GM12878 (cell line): ENCODE data around the gene LMAN2. TPM values are rescaled to one million over a fixed set of nuclear protein-coding genes. Genes with fewer than 3 reads are reported as not detected.
A peak's percentile ranks its signal among the peaks of the same experiment; 100 is the strongest.

Source experiments
- ETV6 ChIP-seq, 2 experiments: fragments of 450-650 bp in 1 of 2; IDR thresholded peaks in 1 of 2; conservative IDR thresholded peaks in 1 of 2; 2 replicates each; pipeline ENCODE4 v1.6.1; 2014; ENCODE audit warnings: antibody characterized with exemption in 1 of 2, borderline replicate concordance in 1 of 2, low read depth in 1 of 2, mild to moderate bottlenecking in 1 of 2, moderate library complexity in 1 of 2
- IKZF1 ChIP-seq: fragments of 450-650 bp; conservative IDR thresholded peaks from 2 replicates; pipeline ENCODE4 v1.6.1; 2017; ENCODE audit warnings: antibody characterized with exemption, mild to moderate bottlenecking
- NFXL1 ChIP-seq: fragments of 450-650 bp; IDR thresholded peaks from 2 replicates; pipeline ENCODE4 v1.6.1; 2017; ENCODE audit warnings: antibody characterized with exemption, mild to moderate bottlenecking, borderline replicate concordance
- RUNX3 ChIP-seq: IDR thresholded peaks from 2 replicates; pipeline ENCODE4 v1.6.1; 2012; ENCODE audit warnings: low read length, inconsistent platforms
- YBX1 ChIP-seq: fragments of 450-650 bp; IDR thresholded peaks from 2 replicates; pipeline ENCODE4 v1.6.1; 2016; ENCODE audit warnings: antibody characterized with exemption
- polyA plus RNA-seq, 11 experiments: library from polyadenylated mRNA; depleted of rRNA in 4 of 11; unstranded in 6 of 11; stranded (reverse) in 5 of 11; fragments of >200 nt; fragmentation: Nextera tagmentation in 4 of 11; fragmentation: Illumina TruSeq in 1 of 11; extraction: Ambion mirVana in 4 of 11; extraction: Trizol in 1 of 11; gene quantifications; 1 replicate in 1 of 11; 2 replicates in 10 of 11; pipeline versions ENCODE4 v1.2.1 to v1.2.3, GENCODE V29; 2011 to 2016; ENCODE audit warnings: inconsistent platforms in 2 of 11, missing spikeins in 2 of 11, low read depth in 1 of 11
- total RNA-seq, 4 experiments: library from RNA; depleted of rRNA in 3 of 4; stranded (reverse); fragments of >200 nt in 3 of 4; fragmentation: Illumina TruSeq in 1 of 4; extraction: Trizol in 1 of 4; gene quantifications; 2 replicates each; pipeline versions ENCODE4 v1.2.1 to v1.2.3, GENCODE V29; 2013 to 2021
- TF ChIP-seq, protein P1 (sequence below): IDR thresholded peaks from 2 replicates; pipeline ENCODE4 v1.6.1; 2012; ENCODE audit warnings: low read length, inconsistent platforms
- TF ChIP-seq, protein P2 (sequence below): fragments of 450-650 bp; IDR thresholded peaks from 2 replicates; pipeline ENCODE4 v1.6.1; 2016; ENCODE audit warnings: mild to moderate bottlenecking
- TF ChIP-seq, protein P3 (sequence below): fragments of 450-650 bp; formaldehyde crosslinking; IDR thresholded peaks from 2 replicates; pipeline ENCODE4 v1.4.0; 2022; ENCODE audit warnings: mild to moderate bottlenecking, moderate library complexity

Gene LMAN2
- total and polyA plus RNA-seq, 10 of the 15 experiments (the other 5 are each of a cell fraction or from before 2014, with no cell fraction given) = 2.4 to 264 (median 147) TPM

DNA sequence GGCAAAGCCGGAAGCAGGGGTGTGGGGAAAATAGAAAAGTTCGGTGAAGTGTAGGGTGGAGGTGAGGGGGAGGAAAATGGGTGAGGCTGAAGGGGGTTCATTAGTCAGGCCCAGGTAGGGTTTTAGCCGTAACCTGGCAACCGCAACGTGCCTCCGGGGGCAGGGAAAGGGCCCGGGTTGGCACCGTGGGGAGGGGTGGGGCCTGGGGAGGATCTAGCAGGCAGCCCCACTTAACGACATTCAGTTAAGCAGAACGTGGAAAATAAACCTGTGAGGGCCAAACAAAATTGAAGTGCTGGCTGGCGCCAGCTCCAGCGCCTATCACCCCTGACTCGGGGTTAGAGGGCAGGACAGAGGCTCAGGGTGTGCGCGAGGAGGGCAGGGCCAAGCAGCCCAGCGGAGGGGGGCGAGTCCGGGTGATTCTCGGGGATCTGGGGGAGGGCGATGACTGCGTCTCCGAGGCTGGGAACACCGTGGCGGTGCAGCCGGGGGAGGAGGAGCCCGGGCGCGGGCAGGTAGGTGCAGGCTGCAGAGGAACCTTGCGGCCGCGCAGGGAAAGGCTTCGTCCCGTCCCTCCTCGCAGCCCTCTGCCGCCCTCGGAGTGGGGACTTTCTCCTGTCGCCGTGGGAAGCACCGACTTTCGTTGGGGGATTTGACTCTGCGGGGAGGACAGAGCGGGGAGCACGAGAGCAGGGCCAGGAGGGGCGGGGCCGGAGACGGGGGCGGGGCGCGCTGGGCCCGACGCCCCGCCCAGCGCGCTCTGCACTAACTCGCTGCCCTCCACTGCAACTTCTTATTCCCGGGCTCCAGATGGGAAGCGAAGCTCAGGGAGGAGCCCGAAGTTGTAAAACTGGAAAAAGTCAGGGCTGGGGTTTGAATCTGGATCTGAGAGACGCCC lies 11.4 kb upstream of the LMAN2 start (continued):
- no peak for TF ChIP-seq ETV6 (conservative IDR thresholded peaks at IDR 0.05 in 1 of 2, IDR thresholded peaks at IDR 0.05 in 1 of 2; ENCODE audit: borderline replicate concordance in 1 of 2, low read depth in 1 of 2)
- TF ChIP-seq YBX1 = no peak
- TF ChIP-seq, protein P1, sequence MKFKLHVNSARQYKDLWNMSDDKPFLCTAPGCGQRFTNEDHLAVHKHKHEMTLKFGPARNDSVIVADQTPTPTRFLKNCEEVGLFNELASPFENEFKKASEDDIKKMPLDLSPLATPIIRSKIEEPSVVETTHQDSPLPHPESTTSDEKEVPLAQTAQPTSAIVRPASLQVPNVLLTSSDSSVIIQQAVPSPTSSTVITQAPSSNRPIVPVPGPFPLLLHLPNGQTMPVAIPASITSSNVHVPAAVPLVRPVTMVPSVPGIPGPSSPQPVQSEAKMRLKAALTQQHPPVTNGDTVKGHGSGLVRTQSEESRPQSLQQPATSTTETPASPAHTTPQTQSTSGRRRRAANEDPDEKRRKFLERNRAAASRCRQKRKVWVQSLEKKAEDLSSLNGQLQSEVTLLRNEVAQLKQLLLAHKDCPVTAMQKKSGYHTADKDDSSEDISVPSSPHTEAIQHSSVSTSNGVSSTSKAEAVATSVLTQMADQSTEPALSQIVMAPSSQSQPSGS = no peak
- TF ChIP-seq IKZF1 = peak; percentile 87
- TF ChIP-seq NFXL1 = peak; percentile 99
- TF ChIP-seq RUNX3 = no peak
- TF ChIP-seq, protein P2, sequence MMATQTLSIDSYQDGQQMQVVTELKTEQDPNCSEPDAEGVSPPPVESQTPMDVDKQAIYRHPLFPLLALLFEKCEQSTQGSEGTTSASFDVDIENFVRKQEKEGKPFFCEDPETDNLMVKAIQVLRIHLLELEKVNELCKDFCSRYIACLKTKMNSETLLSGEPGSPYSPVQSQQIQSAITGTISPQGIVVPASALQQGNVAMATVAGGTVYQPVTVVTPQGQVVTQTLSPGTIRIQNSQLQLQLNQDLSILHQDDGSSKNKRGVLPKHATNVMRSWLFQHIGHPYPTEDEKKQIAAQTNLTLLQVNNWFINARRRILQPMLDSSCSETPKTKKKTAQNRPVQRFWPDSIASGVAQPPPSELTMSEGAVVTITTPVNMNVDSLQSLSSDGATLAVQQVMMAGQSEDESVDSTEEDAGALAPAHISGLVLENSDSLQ = no peak
- TF ChIP-seq, protein P3, sequence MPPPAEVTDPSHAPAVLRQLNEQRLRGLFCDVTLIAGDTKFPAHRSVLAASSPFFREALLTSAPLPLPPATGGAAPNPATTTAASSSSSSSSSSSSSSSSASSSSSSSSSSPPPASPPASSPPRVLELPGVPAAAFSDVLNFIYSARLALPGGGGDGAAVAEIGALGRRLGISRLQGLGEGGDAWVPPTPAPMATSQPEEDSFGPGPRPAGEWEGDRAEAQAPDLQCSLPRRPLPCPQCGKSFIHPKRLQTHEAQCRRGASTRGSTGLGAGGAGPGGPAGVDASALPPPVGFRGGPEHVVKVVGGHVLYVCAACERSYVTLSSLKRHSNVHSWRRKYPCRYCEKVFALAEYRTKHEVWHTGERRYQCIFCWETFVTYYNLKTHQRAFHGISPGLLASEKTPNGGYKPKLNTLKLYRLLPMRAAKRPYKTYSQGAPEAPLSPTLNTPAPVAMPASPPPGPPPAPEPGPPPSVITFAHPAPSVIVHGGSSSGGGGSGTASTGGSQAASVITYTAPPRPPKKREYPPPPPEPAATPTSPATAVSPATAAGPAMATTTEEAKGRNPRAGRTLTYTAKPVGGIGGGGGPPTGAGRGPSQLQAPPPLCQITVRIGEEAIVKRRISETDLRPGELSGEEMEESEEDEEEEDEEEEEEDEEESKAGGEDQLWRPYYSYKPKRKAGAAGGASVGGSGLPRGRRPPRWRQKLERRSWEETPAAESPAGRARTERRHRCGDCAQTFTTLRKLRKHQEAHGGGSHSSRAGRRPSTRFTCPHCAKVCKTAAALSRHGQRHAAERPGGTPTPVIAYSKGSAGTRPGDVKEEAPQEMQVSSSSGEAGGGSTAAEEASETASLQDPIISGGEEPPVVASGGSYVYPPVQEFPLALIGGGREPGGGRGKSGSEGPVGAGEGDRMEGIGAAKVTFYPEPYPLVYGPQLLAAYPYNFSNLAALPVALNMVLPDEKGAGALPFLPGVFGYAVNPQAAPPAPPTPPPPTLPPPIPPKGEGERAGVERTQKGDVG (CRISPR knock-in tag) = no peak
- TF ChIP-seq, all 136 proteins: peak for 26
